ENCODE data around the gene DUSP5. TPM values are rescaled to one million over a fixed set of nuclear protein-coding genes. Genes with fewer than 3 reads are reported as not detected.

The DUSP5 gene
- total RNA-seq, 1 donor from 2014 or later = 14.8 TPM

GRCh38 chr10:110457851-110458250, 39.9 kb upstream of the DUSP5 start:
- H3K4me1 Mint-ChIP-seq = peaks cover 17% of the 10 kb centered on the region
- no peaks in the 10 kb centered on the region for H3K9me3 Mint-ChIP-seq
- TF ChIP-seq CTCF (IDR thresholded peaks at IDR 0.05; ENCODE audit: unreplicated experiment) = no peak
- H3K27me3 Mint-ChIP-seq (ENCODE audit: low read depth) = no peaks in the 10 kb centered on the region
- H3K4me3 Mint-ChIP-seq = no peak overlapping the region
- DNase-seq (ENCODE audit: low spot score in 2 of 2, unreplicated experiment in 2 of 2) = no peak
- no peak overlapping the region for H3K27ac Mint-ChIP-seq
- no peaks in the 10 kb centered on the region for H3K36me3 Mint-ChIP-seq

- Mint-ChIP-seq H3K27me3 (ENCODE audit: low read depth) (no peaks in the 10 kb centered on the region), H3K27ac (no peak overlapping the region), H3K4me3 (no peak overlapping the region), H3K9me3 (no peaks in the 10 kb centered on the region), H3K4me1 (peaks cover 17% of the 10 kb centered on the region), H3K36me3 (no peaks in the 10 kb centered on the region)
- TF ChIP-seq CTCF (IDR thresholded peaks at IDR 0.05; ENCODE audit: unreplicated experiment) = no peak
- no peak for DNase-seq (ENCODE audit: low spot score in 2 of 2, unreplicated experiment in 2 of 2)
These were observed 39.3 kb upstream of the DUSP5 start for GRCh38 chr10:110458266-110458920.

GRCh38 chr10:110459600-110459999, 38.1 kb upstream of the DUSP5 start:
- H3K36me3 Mint-ChIP-seq = no peaks in the 10 kb centered on the region
- no peak for TF ChIP-seq CTCF (IDR thresholded peaks at IDR 0.05; ENCODE audit: unreplicated experiment)
- DNase-seq (ENCODE audit: low spot score in 2 of 2, unreplicated experiment in 2 of 2) = no peak
- no peak overlapping the region for H3K27ac Mint-ChIP-seq
- H3K4me3 Mint-ChIP-seq = no peak overlapping the region
- no peaks in the 10 kb centered on the region for H3K27me3 Mint-ChIP-seq (ENCODE audit: low read depth)
- H3K4me1 Mint-ChIP-seq = peaks cover 17% of the 10 kb centered on the region
- H3K9me3 Mint-ChIP-seq = no peaks in the 10 kb centered on the region

- no peaks in the 10 kb centered on the region for H3K36me3 Mint-ChIP-seq
- no peak overlapping the region for H3K4me3 Mint-ChIP-seq
- H3K9me3 Mint-ChIP-seq = no peaks in the 10 kb centered on the region
- no peaks in the 10 kb centered on the region for H3K27me3 Mint-ChIP-seq (ENCODE audit: low read depth)
- H3K27ac Mint-ChIP-seq = no peak overlapping the region
- TF ChIP-seq CTCF (IDR thresholded peaks at IDR 0.05; ENCODE audit: unreplicated experiment) = no peak
- H3K4me1 Mint-ChIP-seq = peaks cover 19% of the 10 kb centered on the region
- DNase-seq (ENCODE audit: low spot score in 2 of 2, unreplicated experiment in 2 of 2) = no peak
These were observed 37.4 kb upstream of the DUSP5 start for GRCh38 chr10:110460111-110460809.

- H3K27ac Mint-ChIP-seq = no peak overlapping the region
- no peaks in the 10 kb centered on the region for H3K36me3 Mint-ChIP-seq
- peaks cover 15% of the 10 kb centered on the region for H3K4me1 Mint-ChIP-seq
- DNase-seq (ENCODE audit: low spot score in 2 of 2, unreplicated experiment in 2 of 2) = no peak
- no peak overlapping the region for H3K4me3 Mint-ChIP-seq
- H3K9me3 Mint-ChIP-seq = no peaks in the 10 kb centered on the region
- no peaks in the 10 kb centered on the region for H3K27me3 Mint-ChIP-seq (ENCODE audit: low read depth)
- TF ChIP-seq CTCF (IDR thresholded peaks at IDR 0.05; ENCODE audit: unreplicated experiment) = no peak
These were observed 36.6 kb upstream of the DUSP5 start for GRCh38 chr10:110461088-110461487.

Measured in mesothelial cell of epicardium (in vitro differentiated cells).